ENCODE data around the gene TRIO.

DNA sequence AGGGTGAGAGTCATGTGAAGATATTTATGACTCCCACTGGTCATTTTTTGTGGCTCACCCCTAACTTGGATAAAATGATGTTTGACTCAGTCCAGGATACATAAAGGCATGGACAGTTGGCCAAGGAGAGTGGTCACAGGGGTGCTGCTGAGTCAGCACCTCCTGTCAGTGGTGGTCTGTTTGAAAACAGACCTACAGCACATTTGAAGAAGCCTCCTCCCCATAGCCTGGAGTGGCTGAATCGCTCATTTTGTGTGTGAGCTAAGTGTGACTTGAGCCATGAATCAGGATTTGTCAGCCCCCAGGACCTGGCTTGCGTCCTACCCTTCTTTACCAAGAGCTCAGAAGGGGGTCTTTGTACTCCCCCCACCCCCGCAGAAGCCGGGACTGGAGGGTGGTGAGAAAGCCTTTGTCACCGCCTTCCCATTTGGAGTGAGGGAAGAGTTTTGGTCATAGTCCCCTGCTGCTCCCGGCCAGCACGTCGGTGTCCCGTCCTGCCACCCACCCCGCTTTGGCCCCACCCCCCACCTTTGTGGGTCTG lies 35.6 kb downstream of the TRIO start:
- TF ChIP-seq, protein P1, sequence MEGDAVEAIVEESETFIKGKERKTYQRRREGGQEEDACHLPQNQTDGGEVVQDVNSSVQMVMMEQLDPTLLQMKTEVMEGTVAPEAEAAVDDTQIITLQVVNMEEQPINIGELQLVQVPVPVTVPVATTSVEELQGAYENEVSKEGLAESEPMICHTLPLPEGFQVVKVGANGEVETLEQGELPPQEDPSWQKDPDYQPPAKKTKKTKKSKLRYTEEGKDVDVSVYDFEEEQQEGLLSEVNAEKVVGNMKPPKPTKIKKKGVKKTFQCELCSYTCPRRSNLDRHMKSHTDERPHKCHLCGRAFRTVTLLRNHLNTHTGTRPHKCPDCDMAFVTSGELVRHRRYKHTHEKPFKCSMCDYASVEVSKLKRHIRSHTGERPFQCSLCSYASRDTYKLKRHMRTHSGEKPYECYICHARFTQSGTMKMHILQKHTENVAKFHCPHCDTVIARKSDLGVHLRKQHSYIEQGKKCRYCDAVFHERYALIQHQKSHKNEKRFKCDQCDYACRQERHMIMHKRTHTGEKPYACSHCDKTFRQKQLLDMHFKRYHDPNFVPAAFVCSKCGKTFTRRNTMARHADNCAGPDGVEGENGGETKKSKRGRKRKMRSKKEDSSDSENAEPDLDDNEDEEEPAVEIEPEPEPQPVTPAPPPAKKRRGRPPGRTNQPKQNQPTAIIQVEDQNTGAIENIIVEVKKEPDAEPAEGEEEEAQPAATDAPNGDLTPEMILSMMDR (IDR thresholded peaks at IDR 0.05; ENCODE audit: borderline replicate concordance, extremely low read depth, low read length, poor library complexity, severe bottlenecking): no peak
- no peak for TF ChIP-seq EZH2 (IDR thresholded peaks at IDR 0.05; ENCODE audit: borderline replicate concordance, low read depth, low read length, severe bottlenecking)
